Hepatocyte (in vitro differentiated cells): Measurements from ENCODE around the gene MED19.

ENCODE experiments used
- EZH2 ChIP-seq: fragments of 200-600 bp; sonication (generic); IDR thresholded peaks from 2 replicates; pipeline ENCODE4 v1.6.1; 2016; ENCODE audit warnings: antibody characterized with exemption, mild to moderate bottlenecking, borderline replicate concordance
- EZH2phosphoT487 ChIP-seq: fragments of 200-600 bp; sonication (generic); IDR thresholded peaks from one replicate; pipeline ENCODE4 v1.6.1; 2018; ENCODE audit warnings: antibody characterized with exemption, mild to moderate bottlenecking, low read depth, moderate library complexity; ENCODE audit not compliant: unreplicated experiment, severe bottlenecking
- TF ChIP-seq, protein P1 (sequence below): fragments of 200-600 bp; sonication (generic); IDR thresholded peaks from 2 replicates; pipeline ENCODE4 v1.5.1; 2016; ENCODE audit warnings: antibody characterized with exemption, mild to moderate bottlenecking; ENCODE audit not compliant: poor library complexity

DNA sequence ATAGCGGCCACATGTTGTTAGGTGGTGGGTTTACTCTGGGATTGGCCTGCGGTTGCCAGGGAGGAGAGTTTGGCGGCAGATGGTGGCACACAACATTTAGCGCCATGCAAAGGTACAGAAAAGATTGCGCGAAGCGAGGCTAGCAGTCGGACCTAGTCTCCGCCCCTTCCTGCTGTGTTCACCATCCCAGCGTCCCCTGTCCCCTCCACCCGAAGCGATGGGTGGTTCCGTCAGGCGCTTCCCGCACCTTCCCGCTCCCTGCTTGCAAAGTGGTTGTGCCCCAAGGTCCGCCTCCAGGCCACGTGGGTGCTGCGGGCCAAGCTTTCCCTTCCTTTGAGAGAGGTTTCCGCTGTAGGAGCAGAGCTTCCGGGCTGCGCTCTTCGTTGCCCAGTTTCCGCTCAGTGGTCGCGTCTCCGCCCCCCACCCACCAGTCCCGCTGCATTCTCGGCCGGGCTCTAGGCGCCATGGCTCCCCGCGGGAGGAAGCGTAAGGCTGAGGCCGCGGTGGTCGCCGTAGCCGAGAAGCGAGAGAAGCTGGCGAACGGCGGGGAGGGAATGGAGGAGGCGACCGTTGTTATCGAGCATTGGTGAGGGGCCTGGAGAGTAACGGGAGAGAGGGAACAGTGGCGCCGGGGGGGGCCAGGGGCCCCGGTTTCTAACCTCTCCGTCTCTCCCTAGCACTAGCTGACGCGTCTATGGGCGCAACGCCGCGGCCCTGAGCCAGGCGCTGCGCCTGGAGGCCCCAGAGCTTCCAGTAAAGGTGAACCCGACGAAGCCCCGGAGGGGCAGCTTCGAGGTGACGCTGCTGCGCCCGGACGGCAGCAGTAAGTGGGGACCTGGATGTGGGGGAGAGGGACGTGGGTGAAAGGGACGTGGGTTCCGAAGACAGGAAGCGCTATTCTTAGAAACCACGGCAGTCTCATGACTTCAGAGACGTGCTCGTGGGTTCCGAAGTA lies 29.4 kb upstream of the MED19 start, which contains the start of gene SELENOH:
- TF ChIP-seq, protein P1, sequence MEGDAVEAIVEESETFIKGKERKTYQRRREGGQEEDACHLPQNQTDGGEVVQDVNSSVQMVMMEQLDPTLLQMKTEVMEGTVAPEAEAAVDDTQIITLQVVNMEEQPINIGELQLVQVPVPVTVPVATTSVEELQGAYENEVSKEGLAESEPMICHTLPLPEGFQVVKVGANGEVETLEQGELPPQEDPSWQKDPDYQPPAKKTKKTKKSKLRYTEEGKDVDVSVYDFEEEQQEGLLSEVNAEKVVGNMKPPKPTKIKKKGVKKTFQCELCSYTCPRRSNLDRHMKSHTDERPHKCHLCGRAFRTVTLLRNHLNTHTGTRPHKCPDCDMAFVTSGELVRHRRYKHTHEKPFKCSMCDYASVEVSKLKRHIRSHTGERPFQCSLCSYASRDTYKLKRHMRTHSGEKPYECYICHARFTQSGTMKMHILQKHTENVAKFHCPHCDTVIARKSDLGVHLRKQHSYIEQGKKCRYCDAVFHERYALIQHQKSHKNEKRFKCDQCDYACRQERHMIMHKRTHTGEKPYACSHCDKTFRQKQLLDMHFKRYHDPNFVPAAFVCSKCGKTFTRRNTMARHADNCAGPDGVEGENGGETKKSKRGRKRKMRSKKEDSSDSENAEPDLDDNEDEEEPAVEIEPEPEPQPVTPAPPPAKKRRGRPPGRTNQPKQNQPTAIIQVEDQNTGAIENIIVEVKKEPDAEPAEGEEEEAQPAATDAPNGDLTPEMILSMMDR = no peak
- TF ChIP-seq EZH2 = no peak
- TF ChIP-seq EZH2phosphoT487 = no peak
